Osteocyte (in vitro differentiated cells): ENCODE data around the gene CIRBP. TPM values are rescaled to one million over a fixed set of nuclear protein-coding genes. Genes with fewer than 3 reads are reported as not detected.

Experiments used
- DNase-seq: peaks from one replicate; pipeline ENCODE4 v3.0.0; 2021; ENCODE audit warnings: mixed read lengths; ENCODE audit not compliant: unreplicated experiment; ENCODE audit errors: extremely low spot score
- H3K27ac Mint-ChIP-seq: one replicate; pipeline ENCODE4 v1.8.0; 2021; ENCODE audit warnings: mild to moderate bottlenecking, mixed read lengths; ENCODE audit not compliant: unreplicated experiment
- H3K27me3 Mint-ChIP-seq: one replicate; pipeline ENCODE4 v1.8.0; 2021; ENCODE audit warnings: mixed read lengths; ENCODE audit not compliant: unreplicated experiment
- H3K36me3 Mint-ChIP-seq: one replicate; pipeline ENCODE4 v1.8.0; 2021; ENCODE audit warnings: mixed read lengths; ENCODE audit not compliant: unreplicated experiment
- H3K4me1 Mint-ChIP-seq: one replicate; pipeline ENCODE4 v1.8.0; 2021; ENCODE audit warnings: mixed read lengths; ENCODE audit not compliant: unreplicated experiment
- H3K4me3 Mint-ChIP-seq: one replicate; pipeline ENCODE4 v1.8.0; 2021; ENCODE audit warnings: mild to moderate bottlenecking, moderate library complexity, mixed read lengths; ENCODE audit not compliant: unreplicated experiment
- H3K9me3 Mint-ChIP-seq: one replicate; pipeline ENCODE4 v1.8.0; 2021; ENCODE audit warnings: mixed read lengths; ENCODE audit not compliant: unreplicated experiment
- total RNA-seq: library from RNA; stranded (reverse); gene quantifications from 2 replicates; pipeline ENCODE4 v1.2.1, GENCODE V29; 2021
- TF ChIP-seq, protein P1 (sequence below): fragments of 200-600 bp; sonication (generic); IDR thresholded peaks from 2 replicates; pipeline ENCODE4 v1.5.0; 2021; ENCODE audit warnings: antibody characterized with exemption, mild to moderate bottlenecking, moderate library complexity

CIRBP gene
- total RNA-seq, 1 donor from 2014 or later, result 408 TPM

DNA sequence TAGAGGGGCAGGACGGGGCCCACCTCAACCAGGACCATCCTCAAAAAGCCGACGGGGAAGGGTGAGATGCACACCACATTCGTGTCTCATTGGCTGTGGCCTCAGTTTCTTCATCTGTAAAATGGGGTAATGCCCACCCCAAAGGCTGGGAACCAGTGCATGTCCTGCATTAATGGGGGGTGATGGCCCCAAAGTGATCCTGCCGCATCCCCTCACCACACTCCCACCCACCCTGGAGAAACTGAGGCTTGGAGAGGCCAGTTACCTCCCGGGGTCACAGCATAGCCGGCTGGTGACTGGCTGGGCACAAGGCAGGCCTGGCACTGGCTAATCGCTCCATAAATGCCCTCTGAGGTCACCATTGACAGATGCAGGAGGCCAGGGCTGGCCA lies 21.4 kb upstream of the CIRBP start:
- H3K27me3 Mint-ChIP-seq, result no peaks in the 10 kb centered on the region
- TF ChIP-seq, protein P1, sequence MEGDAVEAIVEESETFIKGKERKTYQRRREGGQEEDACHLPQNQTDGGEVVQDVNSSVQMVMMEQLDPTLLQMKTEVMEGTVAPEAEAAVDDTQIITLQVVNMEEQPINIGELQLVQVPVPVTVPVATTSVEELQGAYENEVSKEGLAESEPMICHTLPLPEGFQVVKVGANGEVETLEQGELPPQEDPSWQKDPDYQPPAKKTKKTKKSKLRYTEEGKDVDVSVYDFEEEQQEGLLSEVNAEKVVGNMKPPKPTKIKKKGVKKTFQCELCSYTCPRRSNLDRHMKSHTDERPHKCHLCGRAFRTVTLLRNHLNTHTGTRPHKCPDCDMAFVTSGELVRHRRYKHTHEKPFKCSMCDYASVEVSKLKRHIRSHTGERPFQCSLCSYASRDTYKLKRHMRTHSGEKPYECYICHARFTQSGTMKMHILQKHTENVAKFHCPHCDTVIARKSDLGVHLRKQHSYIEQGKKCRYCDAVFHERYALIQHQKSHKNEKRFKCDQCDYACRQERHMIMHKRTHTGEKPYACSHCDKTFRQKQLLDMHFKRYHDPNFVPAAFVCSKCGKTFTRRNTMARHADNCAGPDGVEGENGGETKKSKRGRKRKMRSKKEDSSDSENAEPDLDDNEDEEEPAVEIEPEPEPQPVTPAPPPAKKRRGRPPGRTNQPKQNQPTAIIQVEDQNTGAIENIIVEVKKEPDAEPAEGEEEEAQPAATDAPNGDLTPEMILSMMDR, result no peak
- H3K4me3 Mint-ChIP-seq, result no peak overlapping the region
- DNase-seq, result no peak
- no peaks in the 10 kb centered on the region for H3K9me3 Mint-ChIP-seq
- H3K36me3 Mint-ChIP-seq, result peaks cover 8% of the 10 kb centered on the region
- H3K27ac Mint-ChIP-seq, result no peak overlapping the region
- peaks cover 24% of the 10 kb centered on the region for H3K4me1 Mint-ChIP-seq

DNA sequence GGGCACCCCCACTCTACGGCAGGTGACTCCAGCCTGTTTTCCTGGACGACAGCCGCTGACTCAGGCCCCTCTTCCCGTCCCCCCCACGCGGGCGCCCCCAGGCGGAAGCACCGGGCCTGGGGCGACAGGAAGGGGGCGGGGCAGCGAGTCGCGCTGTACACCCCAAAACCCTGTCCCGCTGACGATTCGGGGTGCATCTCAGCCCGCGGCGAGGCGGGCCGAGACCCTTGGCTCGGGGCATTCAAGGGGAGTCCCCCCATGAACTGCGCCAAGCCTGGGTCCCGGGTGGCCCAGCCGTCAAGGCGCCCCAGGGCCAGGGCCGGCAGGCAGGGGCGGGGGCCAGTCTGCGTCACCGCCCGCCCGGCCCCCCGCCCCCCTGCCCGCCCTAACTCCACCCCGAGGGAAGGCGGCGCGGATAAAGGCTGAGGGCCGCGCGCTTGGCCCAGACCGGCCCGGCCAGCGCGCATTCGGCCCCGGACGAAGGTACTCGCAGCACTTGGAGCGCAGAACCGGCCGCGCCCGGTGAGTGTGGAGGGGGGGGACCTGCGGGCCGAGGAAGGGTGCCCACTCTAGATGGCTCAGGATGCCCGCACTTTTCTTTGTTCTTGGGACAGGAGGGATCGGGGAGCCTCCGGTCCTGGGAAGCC lies 20.9 kb upstream of the CIRBP start, which contains the start of gene MIDN:
MIDN (plus strand) TSS at position 445 of the 647 bp plus-strand sequence. CDS start 1,714 bp downstream, outside the sequence.
- Mint-ChIP-seq H3K4me3 (peak within 1 kb of the TSS; percentile 79), H3K36me3 (peaks cover 8% of the 10 kb centered on the region), H3K27ac (peak within 1 kb of the TSS; percentile 86), H3K4me1 (peaks cover 21% of the 10 kb centered on the region), H3K9me3 (no peaks in the 10 kb centered on the region), H3K27me3 (no peaks in the 10 kb centered on the region)
- TF ChIP-seq, protein P1, result no peak
- peak; percentile 93 for DNase-seq

DNA sequence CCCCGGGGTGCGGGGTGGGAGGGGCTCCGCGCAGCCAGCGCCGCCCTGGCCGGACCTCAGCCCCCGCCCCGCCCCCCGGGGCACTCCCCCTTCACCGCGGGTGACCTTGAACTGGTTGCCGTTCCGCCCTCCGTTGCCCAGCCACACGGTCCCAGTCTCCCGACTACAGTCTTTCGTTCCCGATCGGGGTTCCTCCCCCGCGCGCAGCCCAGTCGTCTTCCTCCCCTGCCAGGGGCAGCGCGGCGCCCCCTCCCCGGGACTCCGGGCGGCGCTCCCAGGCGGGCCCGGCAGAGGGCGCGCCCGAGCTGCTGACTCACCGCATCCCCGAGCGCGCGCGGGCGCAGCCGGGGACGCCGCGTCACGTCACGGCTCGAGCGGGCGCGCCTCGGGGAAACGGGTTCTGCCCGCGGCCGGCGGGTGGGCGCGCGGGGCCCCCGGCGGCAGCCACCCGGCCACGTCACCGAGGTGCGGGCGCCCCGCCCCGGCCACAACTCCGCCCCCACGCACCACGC lies 20.3 kb upstream of the CIRBP start:
- no peaks in the 10 kb centered on the region for H3K27me3 Mint-ChIP-seq
- no peaks in the 10 kb centered on the region for H3K9me3 Mint-ChIP-seq
- peak overlapping the region; percentile 79 for H3K4me3 Mint-ChIP-seq
- H3K27ac Mint-ChIP-seq, result peak overlapping the region; percentile 86
- H3K4me1 Mint-ChIP-seq, result peaks cover 25% of the 10 kb centered on the region
- peak; percentile 96 for DNase-seq
- peaks cover 8% of the 10 kb centered on the region for H3K36me3 Mint-ChIP-seq
- TF ChIP-seq, protein P1, result peak; percentile 85

DNA sequence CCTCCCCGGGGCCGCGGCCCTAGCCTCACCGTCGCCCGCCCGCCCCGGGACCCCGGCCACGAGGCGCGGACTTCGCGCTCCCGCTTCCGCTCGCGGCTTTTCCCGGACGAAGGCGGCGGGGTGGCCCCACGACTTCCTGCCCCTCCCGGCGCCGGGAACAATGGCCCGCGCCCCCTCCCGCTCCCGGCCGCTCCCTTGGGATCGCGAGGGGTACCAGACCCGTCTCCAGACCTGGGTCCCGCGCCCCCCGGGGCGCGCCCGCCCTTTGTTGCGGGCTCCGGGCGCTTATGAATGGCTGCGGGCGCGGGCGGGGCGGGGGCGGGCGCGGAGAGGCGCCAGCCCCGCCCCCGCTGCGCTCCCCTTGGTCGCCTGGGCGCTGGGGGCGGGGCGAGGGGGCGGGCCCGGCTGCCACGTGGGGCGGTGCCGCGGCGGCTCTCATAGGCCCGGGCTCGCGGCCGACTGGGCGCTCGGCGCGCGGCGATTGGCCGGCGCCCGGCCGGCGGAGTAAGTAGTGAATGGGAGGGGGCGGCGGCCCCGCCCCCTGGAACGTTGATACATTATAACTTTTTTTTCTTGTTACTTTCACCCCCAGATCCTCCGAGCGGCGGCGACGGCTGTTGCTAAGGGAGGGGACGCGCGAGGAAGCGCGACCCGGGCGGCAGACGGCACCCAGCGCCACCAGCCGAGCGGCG lies 19.7 kb upstream of the CIRBP start:
- peak; percentile 98 for DNase-seq
- Mint-ChIP-seq H3K36me3 (peaks cover 8% of the 10 kb centered on the region), H3K4me1 (peaks cover 24% of the 10 kb centered on the region), H3K27me3 (no peaks in the 10 kb centered on the region), H3K27ac (peak overlapping the region; percentile 41), H3K4me3 (peak overlapping the region; percentile 65), H3K9me3 (no peaks in the 10 kb centered on the region)
- TF ChIP-seq, protein P1, result no peak

DNA sequence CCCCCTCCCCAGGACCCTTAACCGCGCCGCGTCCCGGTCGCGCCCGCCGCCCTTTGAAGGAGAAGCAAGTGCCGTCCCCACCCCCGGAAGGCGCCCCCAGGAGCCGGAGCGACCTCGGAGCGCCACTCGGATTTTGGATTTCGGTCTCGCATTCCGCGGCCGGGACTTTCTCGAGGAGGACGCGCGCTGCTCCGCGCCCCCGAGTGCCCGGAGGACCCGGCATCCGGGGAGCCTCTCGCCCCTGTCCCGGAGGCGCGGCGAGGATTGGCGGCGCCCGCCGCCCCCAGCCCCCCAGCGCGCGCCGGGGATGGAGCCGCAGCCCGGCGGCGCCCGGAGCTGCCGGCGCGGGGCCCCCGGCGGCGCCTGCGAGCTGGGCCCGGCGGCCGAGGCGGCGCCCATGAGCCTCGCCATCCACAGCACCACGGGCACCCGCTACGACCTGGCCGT lies 19.1 kb upstream of the CIRBP start:
- TF ChIP-seq, protein P1, result no peak
- peak overlapping the region; percentile 65 for H3K4me3 Mint-ChIP-seq
- peaks cover 26% of the 10 kb centered on the region for H3K4me1 Mint-ChIP-seq
- H3K36me3 Mint-ChIP-seq, result peaks cover 12% of the 10 kb centered on the region
- H3K9me3 Mint-ChIP-seq, result no peaks in the 10 kb centered on the region
- no peak overlapping the region for H3K27ac Mint-ChIP-seq
- no peaks in the 10 kb centered on the region for H3K27me3 Mint-ChIP-seq
- DNase-seq, result no peak
